GM12878 (cell line): Measurements from ENCODE around the gene SCLY. TPM values are rescaled to one million over a fixed set of nuclear protein-coding genes. Genes with fewer than 3 reads are reported as not detected.

Experiments used
- ATAC-seq: fragments of 200-7000 bp; cut with Tn5 transposase; 3 replicates; pipeline ENCODE4 v1.9.1; 2020; ENCODE audit warnings: mild to moderate bottlenecking, moderate library complexity
- BruUV-seq: library from RNA; stranded (reverse); fragments of 400-500 nt; replicated peaks from 2 replicates; lab custom pipeline; 2021; lab: Mats Ljungman, UMichigan
- CTCF ChIA-PET: fragments of 300-600 bp; sonication (Branson Sonifier 250); formaldehyde crosslinking; extraction: SDS; loops from one replicate; lab custom pipeline; 2021; ENCODE audit warnings: inconsistent platforms; lab: Yijun Ruan, JAX
- POLR2A ChIA-PET: fragments of 350-600 bp; formaldehyde crosslinking; extraction: SDS; loops from one replicate; lab custom pipeline; 2021; ENCODE audit warnings: inconsistent platforms; lab: Charles Lee
- RAD21 ChIA-PET: fragments of 300-600 bp; sonication (Branson Sonifier 250); formaldehyde crosslinking; loops from one replicate; lab custom pipeline; 2023; ENCODE audit warnings: antibody characterized with exemption; ENCODE audit not compliant: unreplicated experiment; lab: Charles Lee
- SMC1A ChIA-PET: fragments of 300-600 bp; sonication (Branson Sonifier 250); formaldehyde crosslinking; loops from one replicate; lab custom pipeline; 2023; ENCODE audit not compliant: unreplicated experiment, uncharacterized antibody; lab: Charles Lee
- DNase-seq: peaks from one replicate; pipeline ENCODE4 v3.0.0-alpha.2; 2011; ENCODE audit warnings: low read depth, low spot score
- FAIRE-seq: peaks from 3 replicates; lab custom pipeline; 2011; peaks lifted over from hg19 to GRCh38; lab: Jason Lieb, UNC
- H2AFZ ChIP-seq: 2 replicates; pipeline ENCODE4 v1.6.0; 2011; ENCODE audit warnings: low read depth, low read length, control low read depth; ENCODE audit not compliant: control insufficient read depth
- H3K27ac ChIP-seq: 2 replicates; pipeline ENCODE4 v1.5.1; 2011; ENCODE audit warnings: control low read depth; ENCODE audit not compliant: control insufficient read depth, insufficient read depth
- H3K27me3 ChIP-seq, 2 experiments: replicated peaks in 1 of 2; 2 replicates each; pipeline versions ENCODE4 v1.6.0 to v1.6.1; 2011; ENCODE audit warnings: low read length in 1 of 2; ENCODE audit not compliant: control insufficient read depth in 2 of 2, insufficient read depth in 2 of 2
- H3K36me3 ChIP-seq, 2 experiments: 2 replicates each; pipeline ENCODE4 v1.5.1; 2011; ENCODE audit warnings: low read length in 1 of 2; ENCODE audit not compliant: control insufficient read depth in 2 of 2, insufficient read depth in 2 of 2
- H3K4me1 ChIP-seq: 2 replicates; pipeline ENCODE4 v1.6.1; 2011; ENCODE audit warnings: mild to moderate bottlenecking, low read length, moderate library complexity, mixed read lengths; ENCODE audit not compliant: control insufficient read depth, insufficient read depth
- H3K4me2 ChIP-seq: 2 replicates; pipeline ENCODE4 v1.6.0; 2011; ENCODE audit warnings: control low read depth; ENCODE audit not compliant: control insufficient read depth, insufficient read depth
- H3K4me3 ChIP-seq: fragments of 200-600 bp; sonication (generic); 2 replicates; pipeline ENCODE4 v1.5.1; 2016
- H3K79me2 ChIP-seq: 2 replicates; pipeline ENCODE4 v1.6.0; 2011; ENCODE audit warnings: low read length; ENCODE audit not compliant: control insufficient read depth, insufficient read depth
- H3K9ac ChIP-seq: 2 replicates; pipeline ENCODE4 v1.8.0; 2011; ENCODE audit warnings: low read length, control low read depth, mixed read lengths; ENCODE audit not compliant: control insufficient read depth, insufficient read depth
- H3K9me3 ChIP-seq: replicated peaks from 3 replicates; pipeline ENCODE4 v1.5.1; 2011; ENCODE audit warnings: mild to moderate bottlenecking, low read length; ENCODE audit not compliant: control insufficient read depth, insufficient read depth
- H4K20me1 ChIP-seq: 2 replicates; pipeline ENCODE4 v1.6.0; 2011; ENCODE audit not compliant: control insufficient read depth, insufficient read depth
- ASH2L ChIP-seq: fragments of 300-600, 200-600 bp; sonication (generic); IDR thresholded peaks from 2 replicates; pipeline ENCODE4 v1.6.1; 2017; ENCODE audit warnings: low read depth, mild to moderate bottlenecking, borderline replicate concordance
- BCL3 ChIP-seq: IDR thresholded peaks from 2 replicates; pipeline ENCODE4 v1.6.1; 2011; ENCODE audit warnings: borderline replicate concordance, low read depth, mild to moderate bottlenecking, moderate library complexity, low read length; ENCODE audit not compliant: insufficient read depth, poor library complexity, severe bottlenecking
- CREB1 ChIP-seq: IDR thresholded peaks from 2 replicates; pipeline ENCODE4 v1.6.1; 2012; ENCODE audit warnings: low read depth, mild to moderate bottlenecking, inconsistent platforms
- EGR1 ChIP-seq, 2 experiments: IDR thresholded peaks; 1 replicate in 1 of 2; 2 replicates in 1 of 2; pipeline ENCODE4 v1.6.1; 2011 to 2012; ENCODE audit warnings: low read depth in 2 of 2, low read length in 2 of 2, borderline replicate concordance in 1 of 2, mild to moderate bottlenecking in 1 of 2, moderate library complexity in 1 of 2
- IRF4 ChIP-seq: IDR thresholded peaks from 2 replicates; pipeline ENCODE4 v1.6.1; 2011; ENCODE audit warnings: low read depth, low read length
- KDM1A ChIP-seq: fragments of 200-600 bp; sonication (generic); IDR thresholded peaks from 2 replicates; pipeline ENCODE4 v1.6.1; 2016; ENCODE audit warnings: borderline replicate concordance
- MAX ChIP-seq: IDR thresholded peaks from 2 replicates; pipeline ENCODE4 v1.6.1; 2012; ENCODE audit warnings: low read depth, low read length, improper control_type of control experiment
- MYC ChIP-seq: IDR thresholded peaks from 2 replicates; pipeline ENCODE4 v1.6.1; 2011; ENCODE audit warnings: mild to moderate bottlenecking, low read length, moderate library complexity, inconsistent platforms; ENCODE audit not compliant: insufficient read depth, insufficient replicate concordance, insufficient read length, severe bottlenecking
- NBN ChIP-seq: fragments of 450-650 bp; IDR thresholded peaks from 2 replicates; pipeline ENCODE4 v1.6.1; 2016
- NFYB ChIP-seq: IDR thresholded peaks from 2 replicates; pipeline ENCODE4 v1.6.1; 2011; ENCODE audit warnings: low read depth, mild to moderate bottlenecking, low read length, improper control_type of control experiment, moderate library complexity; ENCODE audit not compliant: insufficient read depth
- PAX5 ChIP-seq: IDR thresholded peaks from 2 replicates; pipeline ENCODE4 v1.6.1; 2011; ENCODE audit warnings: low read depth, low read length, borderline replicate concordance
- POLR2A ChIP-seq: IDR thresholded peaks from 2 replicates; pipeline ENCODE4 v1.6.1; 2011; ENCODE audit warnings: low read depth, mild to moderate bottlenecking, low read length
- RAD51 ChIP-seq: fragments of 450-650 bp; IDR thresholded peaks from 2 replicates; pipeline ENCODE4 v1.6.1; 2016; ENCODE audit warnings: moderate library complexity, mild to moderate bottlenecking, inconsistent platforms
- RELA ChIP-seq: fragments of 450-650 bp; IDR thresholded peaks from 2 replicates; pipeline ENCODE4 v1.8.0; 2014; ENCODE audit warnings: borderline replicate concordance; ENCODE audit not compliant: partially characterized antibody
- REST ChIP-seq: IDR thresholded peaks from 2 replicates; pipeline ENCODE4 v1.6.1; 2012; ENCODE audit warnings: mild to moderate bottlenecking, low read depth, low read length
- RUNX3 ChIP-seq: IDR thresholded peaks from 2 replicates; pipeline ENCODE4 v1.6.1; 2012; ENCODE audit warnings: low read length, inconsistent platforms
- SMARCA5 ChIP-seq: fragments of 450-650 bp; IDR thresholded peaks from 2 replicates; pipeline ENCODE4 v1.6.1; 2017; ENCODE audit warnings: mild to moderate bottlenecking
- SREBF1 ChIP-seq: IDR thresholded peaks from 2 replicates; pipeline ENCODE4 v1.6.1; 2012; ENCODE audit warnings: mild to moderate bottlenecking, low read length
- SREBF2 ChIP-seq: IDR thresholded peaks from 2 replicates; pipeline ENCODE4 v1.6.1; 2012; ENCODE audit warnings: mild to moderate bottlenecking, low read length
- YBX1 ChIP-seq: fragments of 450-650 bp; IDR thresholded peaks from 2 replicates; pipeline ENCODE4 v1.6.1; 2016; ENCODE audit warnings: antibody characterized with exemption
- WGBS: methylation state at CpG from one replicate; pipeline ENCODE4 v1.1.6; 2016; ENCODE audit warnings: low lambda C conversion rate; ENCODE audit not compliant: insufficient replicate concordance, insufficient coverage; ENCODE audit errors: missing lambda C conversion rate; 5-methylcytosine and 5-hydroxymethylcytosine counted together
- in situ Hi-C: fragments of 300-500 bp; cut with MboI; formaldehyde crosslinking; loops from 9 replicates; pipeline ENCODE4 v1.14.3; 2018; ENCODE audit warnings: mixed read lengths
- intact Hi-C: fragments of 100-400 bp; cut with micrococcal nuclease; formaldehyde crosslinking; loops from one replicate; pipeline ENCODE4 v1.14.2; 2022; ENCODE audit not compliant: unreplicated experiment
- polyA plus RNA-seq, 11 experiments: library from polyadenylated mRNA; depleted of rRNA in 4 of 11; unstranded in 6 of 11; stranded (reverse) in 5 of 11; fragments of >200 nt; fragmentation: Nextera tagmentation in 4 of 11; fragmentation: Illumina TruSeq in 1 of 11; extraction: Ambion mirVana in 4 of 11; extraction: Trizol in 1 of 11; gene quantifications; 1 replicate in 1 of 11; 2 replicates in 10 of 11; pipeline versions ENCODE4 v1.2.1 to v1.2.3, GENCODE V29; 2011 to 2016; ENCODE audit warnings: inconsistent platforms in 2 of 11, missing spikeins in 2 of 11, low read depth in 1 of 11
- total RNA-seq, 4 experiments: library from RNA; depleted of rRNA in 3 of 4; stranded (reverse); fragments of >200 nt in 3 of 4; fragmentation: Illumina TruSeq in 1 of 4; extraction: Trizol in 1 of 4; gene quantifications; 2 replicates each; pipeline versions ENCODE4 v1.2.1 to v1.2.3, GENCODE V29; 2013 to 2021

Gene SCLY
- total and polyA plus RNA-seq, 10 of the 15 experiments (the other 5 are each of a cell fraction or from before 2014, with no cell fraction given), result 3.3 to 49.1 (median 32.3) TPM

- peak; percentile 96 for ATAC-seq
- TF ChIP-seq KDM1A (no peak), PAX5 (no peak), YBX1 (no peak), BCL3 (peak; percentile 9), NBN (no peak), REST (no peak), ASH2L (no peak), IRF4 (no peak), RELA (no peak), EGR1 (IDR thresholded peaks at IDR 0.05; ENCODE audit: borderline replicate concordance in 1 of 2, low read depth in 2 of 2, low read length in 2 of 2) (peak; percentile 61 to 65), MYC (no peak), MAX (no peak), SMARCA5 (no peak), SREBF2 (no peak), CREB1 (no peak), RUNX3 (no peak), SREBF1 (no peak), POLR2A (peak; percentile 24; the same call in 1 of the 2 replicates), RAD51 (no peak), NFYB (no peak)
Observed at GRCh38 chr2:238097988-238098871, 37.4 kb downstream of the SCLY start.

More at GRCh38 chr2:238097988-238098871, 37.4 kb downstream of the SCLY start:
- peak overlapping the region; percentile 37 for H2AFZ ChIP-seq
- SMC1A ChIA-PET, result interaction anchor here (0.9 to 2.3 kb wide), 3 partner anchors 11 to 29 kb away, joined by 3 to 8 read pairs (median 7); no protein-coding TSS in a partner anchor
- DNase-seq, result no peak
- no peak overlapping the region; the same call in 1 of the 2 replicates for H3K4me2 ChIP-seq
- intact Hi-C loops (no loop called here), in situ Hi-C loops (no loop called here)
- H3K4me3 ChIP-seq, result no peak overlapping the region
- H3K9me3 ChIP-seq, result no peaks in the 10 kb centered on the region
- H3K27me3 ChIP-seq, result no peaks in the 10 kb centered on the region
- H3K4me1 ChIP-seq, result peaks cover 11% of the 10 kb centered on the region
- FAIRE-seq, result peak; percentile 76
- RAD21 ChIA-PET, result interaction anchor here (0.9 to 3.5 kb wide), 6 partner anchors 9 to 130 kb away, joined by 3 to 9 read pairs (median 6); partner anchors contain the start of gene SCLY
- H4K20me1 ChIP-seq, result no peaks in the 10 kb centered on the region
- H3K27ac ChIP-seq, result no peak overlapping the region; the same call in 1 of the 2 replicates
- BruUV-seq, result no TSS peak
- H3K9ac ChIP-seq, result no peak overlapping the region
- CTCF ChIA-PET, result interaction anchor here (0.8 to 1.6 kb wide), 4 partner anchors 11 to 240 kb away, joined by 3 to 4 read pairs (median 4); no protein-coding TSS in a partner anchor
- peaks cover 0 to 2% of the 10 kb centered on the region in 2 experiments; a peak in 1 of 4 replicates for H3K36me3 ChIP-seq
- POLR2A ChIA-PET, result interaction anchor here (0.7 to 1.9 kb wide), 4 partner anchors 10 to 39 kb away, joined by 3 to 13 read pairs (median 4); no protein-coding TSS in a partner anchor
- WGBS, result 53% methylated on average over 23 of the region's 37 CpGs
- no peaks in the 10 kb centered on the region for H3K79me2 ChIP-seq
